Astrocyte (in vitro differentiated cells and primary cell): ENCODE data around the gene ACTG1. TPM values are rescaled to one million over a fixed set of nuclear protein-coding genes. Genes with fewer than 3 reads are reported as not detected.

Experiments
- DNase-seq: peaks from one replicate; pipeline ENCODE4 v3.0.0-alpha.2; 2010; ENCODE audit warnings: low read depth
- FAIRE-seq: peaks from 2 replicates; lab custom pipeline; 2011; peaks lifted over from hg19 to GRCh38; lab: Jason Lieb, UNC
- H2AFZ ChIP-seq: 2 replicates; pipeline ENCODE4 v1.6.0; 2012; ENCODE audit warnings: low read depth, low read length, inconsistent platforms
- H3K27ac ChIP-seq: 2 replicates; pipeline ENCODE4 v1.5.1; 2011; ENCODE audit warnings: low read depth, low read length, inconsistent platforms
- H3K27me3 ChIP-seq: 2 replicates; pipeline ENCODE4 v1.6.0; 2011; ENCODE audit warnings: low read length, inconsistent platforms; ENCODE audit not compliant: insufficient read depth
- H3K36me3 ChIP-seq: 2 replicates; pipeline ENCODE4 v1.5.1; 2011; ENCODE audit warnings: low read length, inconsistent platforms; ENCODE audit not compliant: insufficient read depth
- H3K4me1 ChIP-seq: 2 replicates; pipeline ENCODE4 v1.5.1; 2011; ENCODE audit warnings: low read length, inconsistent platforms; ENCODE audit not compliant: insufficient read depth
- H3K4me2 ChIP-seq: 2 replicates; pipeline ENCODE4 v1.6.0; 2012; ENCODE audit warnings: low read length, inconsistent platforms
- H3K4me3 ChIP-seq: 2 replicates; pipeline ENCODE4 v1.5.1; 2011; ENCODE audit warnings: low read depth, mild to moderate bottlenecking, low read length, inconsistent platforms; ENCODE audit not compliant: insufficient read depth
- H3K79me2 ChIP-seq: 2 replicates; pipeline ENCODE4 v1.6.0; 2012; ENCODE audit warnings: mild to moderate bottlenecking, low read length, inconsistent platforms; ENCODE audit not compliant: insufficient read depth
- H3K9ac ChIP-seq: 2 replicates; pipeline ENCODE4 v1.6.0; 2012; ENCODE audit warnings: mild to moderate bottlenecking, low read length, inconsistent platforms
- H3K9me3 ChIP-seq: 2 replicates; pipeline ENCODE4 v1.5.1; 2012; ENCODE audit warnings: low read depth, mild to moderate bottlenecking, low read length, inconsistent platforms; ENCODE audit not compliant: insufficient read depth
- H4K20me1 ChIP-seq: 2 replicates; pipeline ENCODE4 v1.6.0; 2012; ENCODE audit warnings: low read length, inconsistent platforms; ENCODE audit not compliant: insufficient read depth
- H3K27ac Mint-ChIP-seq: one replicate; pipeline ENCODE4 v1.8.0; 2021; ENCODE audit warnings: mild to moderate bottlenecking, mixed read lengths; ENCODE audit not compliant: unreplicated experiment
- H3K27me3 Mint-ChIP-seq: one replicate; pipeline ENCODE4 v1.8.0; 2021; ENCODE audit warnings: low read depth, mixed read lengths; ENCODE audit not compliant: unreplicated experiment
- H3K36me3 Mint-ChIP-seq: one replicate; pipeline ENCODE4 v1.8.0; 2021; ENCODE audit warnings: low read depth, mixed read lengths; ENCODE audit not compliant: unreplicated experiment
- H3K4me1 Mint-ChIP-seq: one replicate; pipeline ENCODE4 v1.8.0; 2021; ENCODE audit warnings: low read depth, mixed read lengths; ENCODE audit not compliant: unreplicated experiment
- H3K4me3 Mint-ChIP-seq: one replicate; pipeline ENCODE4 v1.8.0; 2021; ENCODE audit warnings: mild to moderate bottlenecking, moderate library complexity, mixed read lengths; ENCODE audit not compliant: unreplicated experiment
- H3K9me3 Mint-ChIP-seq: one replicate; pipeline ENCODE4 v1.8.0; 2021; ENCODE audit warnings: mild to moderate bottlenecking, mixed read lengths; ENCODE audit not compliant: unreplicated experiment
- CTCF ChIP-seq: IDR thresholded peaks from 2 replicates; pipeline ENCODE4 v1.5.1; 2011; ENCODE audit warnings: low read depth, mild to moderate bottlenecking, inconsistent platforms, low read length, moderate library complexity; ENCODE audit not compliant: insufficient read depth
- EZH2 ChIP-seq: IDR thresholded peaks from 2 replicates; pipeline ENCODE4 v1.6.1; 2012; ENCODE audit warnings: mild to moderate bottlenecking, low read length, inconsistent platforms; ENCODE audit not compliant: insufficient read depth
- total RNA-seq: library from RNA; stranded (reverse); gene quantifications from 2 replicates; pipeline ENCODE4 v1.2.1, GENCODE V29; 2021

Gene ACTG1
- total RNA-seq, 1 donor from 2014 or later: 7,369 TPM

DNA sequence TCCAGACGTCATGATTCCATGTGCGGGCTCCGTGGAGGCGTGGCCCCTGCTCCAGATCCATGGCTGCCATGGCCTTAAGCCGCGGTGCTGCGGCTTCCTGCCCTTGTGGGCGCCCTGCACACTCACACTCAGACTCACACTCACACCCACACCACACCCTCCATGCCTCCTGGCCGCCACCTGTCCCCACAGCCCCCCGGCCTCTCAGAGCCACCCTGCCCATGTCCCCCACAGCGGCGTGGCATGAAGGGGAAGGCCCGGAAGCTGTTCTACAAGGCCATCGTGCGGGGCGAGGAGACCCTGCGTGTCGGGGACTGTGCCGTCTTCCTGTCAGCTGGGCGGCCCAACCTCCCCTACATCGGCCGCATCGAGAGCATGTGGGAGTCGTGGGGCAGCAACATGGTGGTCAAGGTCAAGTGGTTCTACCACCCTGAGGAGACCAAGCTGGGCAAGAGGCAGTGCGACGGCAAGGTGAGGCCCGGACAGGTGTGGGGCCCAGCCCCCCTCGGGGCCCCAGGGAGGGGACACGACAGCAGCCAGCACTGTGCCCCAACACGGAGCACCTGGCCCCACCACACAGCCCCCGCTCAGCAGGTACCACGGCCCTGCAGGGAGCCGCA lies 50.0 kb downstream of the ACTG1 start:
- Histone ChIP-seq H3K27ac (no peak overlapping the region), H3K9me3 (no peaks in the 10 kb centered on the region), H4K20me1 (no peaks in the 10 kb centered on the region), H3K27me3 (no peaks in the 10 kb centered on the region), H3K4me3 (no peak overlapping the region), H3K36me3 (no peaks in the 10 kb centered on the region), H3K4me1 (no peaks in the 10 kb centered on the region), H2AFZ (no peak overlapping the region), H3K9ac (no peak overlapping the region), H3K4me2 (no peak overlapping the region), H3K79me2 (no peaks in the 10 kb centered on the region)
- DNase-seq: no peak
- H3K4me1 Mint-ChIP-seq: no peaks in the 10 kb centered on the region
- H3K4me3 Mint-ChIP-seq: no peak overlapping the region
- no peaks in the 10 kb centered on the region for H3K9me3 Mint-ChIP-seq
- peaks cover 3% of the 10 kb centered on the region for H3K36me3 Mint-ChIP-seq
- FAIRE-seq: no peak
- no peak overlapping the region for H3K27ac Mint-ChIP-seq
- TF ChIP-seq EZH2 (no peak), CTCF (no peak)
- no peaks in the 10 kb centered on the region for H3K27me3 Mint-ChIP-seq

DNA sequence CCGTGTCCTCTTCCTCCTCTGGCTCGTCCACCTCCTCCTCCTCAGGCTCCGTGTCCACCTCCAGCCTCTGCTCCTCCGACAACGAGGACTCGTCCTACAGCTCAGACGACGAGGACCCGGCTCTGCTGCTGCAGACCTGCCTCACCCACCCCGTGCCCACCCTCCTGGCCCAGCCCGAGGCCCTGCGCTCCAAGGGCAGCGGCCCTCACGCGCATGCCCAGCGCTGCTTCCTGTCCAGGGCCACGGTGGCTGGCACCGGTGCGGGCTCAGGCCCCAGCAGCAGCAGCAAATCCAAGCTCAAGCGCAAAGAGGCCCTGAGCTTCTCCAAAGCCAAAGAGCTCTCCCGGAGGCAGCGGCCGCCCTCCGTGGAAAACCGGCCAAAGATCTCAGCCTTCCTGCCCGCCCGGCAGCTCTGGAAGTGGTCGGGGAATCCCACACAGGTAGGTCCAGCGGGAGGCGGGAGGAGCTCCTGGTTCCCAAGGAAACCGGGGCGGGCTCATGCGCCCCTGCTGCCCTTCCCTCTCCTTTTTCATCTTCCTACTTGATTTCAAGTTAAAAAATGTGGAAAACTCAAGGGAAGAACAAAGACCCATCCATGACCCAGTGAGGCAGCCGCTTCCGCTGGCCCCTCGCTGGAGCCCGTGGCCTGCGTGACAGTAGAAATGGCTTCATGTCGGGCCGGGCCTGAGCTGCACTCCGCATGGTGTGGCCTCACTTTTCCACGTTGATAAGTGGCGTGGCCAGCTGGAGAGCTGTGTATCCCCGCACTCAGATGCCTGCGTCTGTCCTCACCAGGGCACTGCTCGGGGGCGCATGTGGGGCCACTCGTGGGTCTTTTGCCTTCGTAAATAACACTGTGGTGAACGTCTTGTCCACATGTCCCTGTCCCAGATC lies 50.7 kb downstream of the ACTG1 start:
- no peaks in the 10 kb centered on the region for H3K4me1 Mint-ChIP-seq
- no peak overlapping the region for H3K27ac Mint-ChIP-seq

More for the DNA sequence above, 50.7 kb downstream of the ACTG1 start:
- H3K27ac ChIP-seq: no peak overlapping the region
- H3K36me3 ChIP-seq: no peaks in the 10 kb centered on the region
- H3K4me2 ChIP-seq: no peak overlapping the region
- no peaks in the 10 kb centered on the region for H3K79me2 ChIP-seq
- no peaks in the 10 kb centered on the region for H3K9me3 ChIP-seq
- H2AFZ ChIP-seq: no peak overlapping the region
- DNase-seq (no peak), FAIRE-seq (no peak)
- H3K27me3 ChIP-seq: no peaks in the 10 kb centered on the region
- Mint-ChIP-seq H3K9me3 (no peaks in the 10 kb centered on the region), H3K27me3 (no peaks in the 10 kb centered on the region), H3K4me3 (no peak overlapping the region), H3K36me3 (peaks cover 3% of the 10 kb centered on the region)
- H4K20me1 ChIP-seq: no peaks in the 10 kb centered on the region
- TF ChIP-seq CTCF: no peak
- no peak for TF ChIP-seq EZH2
- H3K4me3 ChIP-seq: no peak overlapping the region
- H3K4me1 ChIP-seq: peaks cover 4% of the 10 kb centered on the region
- H3K9ac ChIP-seq: no peak overlapping the region
